Transverse colon (tissue), 4 donors: ENCODE measurements around the gene LPO. TPM values are rescaled to one million over a fixed set of nuclear protein-coding genes. Genes with fewer than 3 reads are reported as not detected.

Source experiments
- DNase-seq: peaks from one replicate; pipeline ENCODE4 v3.0.0-alpha.2; 2019
- H3K27ac ChIP-seq, 4 donors: fragments of 200-600 bp; sonication (generic); 2 replicates each; pipeline ENCODE4 v1.5.1; 2016 to 2018; ENCODE audit warnings: inconsistent platforms in 4 of 4
- H3K27me3 ChIP-seq: fragments of 200-600 bp; sonication (generic); 2 replicates; pipeline ENCODE4 v1.5.1; 2017; ENCODE audit warnings: inconsistent platforms
- H3K36me3 ChIP-seq, 4 donors: fragments of 200-600 bp; sonication (generic); 2 replicates each; pipeline ENCODE4 v1.5.1; 2017 to 2019; ENCODE audit warnings: inconsistent platforms in 4 of 4
- H3K4me1 ChIP-seq, 4 donors: fragments of 200-600 bp; sonication (generic); 2 replicates each; pipeline ENCODE4 v1.5.1; 2017 to 2020; ENCODE audit warnings: inconsistent platforms in 4 of 4
- H3K4me3 ChIP-seq, 4 donors: fragments of 200-600 bp; sonication (generic); 1 replicate in 1 of 4; 2 replicates in 3 of 4; pipeline versions ENCODE4 v1.5.1 to v1.6.1; 2017 to 2019; ENCODE audit warnings: inconsistent platforms in 4 of 4
- H3K9me3 ChIP-seq, 2 donors: fragments of 200-600 bp; sonication (generic); 2 replicates each; pipeline ENCODE4 v1.5.1; 2017 to 2019; ENCODE audit warnings: inconsistent platforms in 2 of 2
- EP300 ChIP-seq: sonication (generic); formaldehyde crosslinking; IDR thresholded peaks from one replicate; pipeline ENCODE4 v1.6.1; 2017; ENCODE audit warnings: antibody characterized with exemption, low read depth
- POLR2A ChIP-seq: fragments of 450-650 bp; IDR thresholded peaks from one replicate; pipeline ENCODE4 v1.6.1; 2016; ENCODE audit warnings: antibody characterized with exemption, mild to moderate bottlenecking, moderate library complexity
- POLR2AphosphoS5 ChIP-seq, 3 donors: sonication (generic); formaldehyde crosslinking; IDR thresholded peaks; one replicate each; pipeline ENCODE4 v1.6.1; 2016; ENCODE audit warnings: antibody characterized with exemption in 3 of 3
- WGBS, 2 donors: methylation state at CpG; one replicate each; pipeline ENCODE4 v1.1.5; 2018; ENCODE audit warnings: low coverage in 1 of 2; 5-methylcytosine and 5-hydroxymethylcytosine counted together
- in situ Hi-C, 4 donors: fragments of 200-750 bp; cut with MboI; loops; one replicate each; pipeline versions ENCODE4 v1.15.0 to v1.15.1; 2017; ENCODE audit warnings: low sequenced_read_pairs in 3 of 4, low pct_ligation_motif_present in 1 of 4, low pct_unique_long_range_greater_than_20kb in 1 of 4
- intact Hi-C: fragments of 100-400 bp; cut with DNase I; formaldehyde crosslinking; loops from one replicate; pipeline ENCODE4 v1.15.1; 2023; ENCODE audit warnings: low total_unique reads
- total RNA-seq, 4 donors: library from RNA; depleted of rRNA; stranded (reverse); fragments of >200 nt; gene quantifications; one replicate each; pipeline ENCODE4 v1.1.0, GENCODE V29; 2016
- TF ChIP-seq, protein P1 (sequence below), 5 experiments: fragments of 200-600 bp in 3 of 5; fragments of 450-650 bp in 2 of 5; sonication (generic) in 3 of 5; IDR thresholded peaks; 1 replicate in 2 of 5; 2 replicates in 3 of 5; pipeline ENCODE4 v1.5.1; 2016 to 2017; ENCODE audit warnings: antibody characterized with exemption in 5 of 5, inconsistent platforms in 3 of 5, mild to moderate bottlenecking in 2 of 5, moderate library complexity in 1 of 5

LPO gene
- total RNA-seq, 4 donors from 2014 or later, result not detected

GRCh38 chr17:58279736-58280479 is 41.5 kb downstream of the LPO start:
- TF ChIP-seq POLR2AphosphoS5 (IDR thresholded peaks at IDR 0.05) (no peak), POLR2A (no peak), EP300 (no peak)
- TF ChIP-seq, protein P1, sequence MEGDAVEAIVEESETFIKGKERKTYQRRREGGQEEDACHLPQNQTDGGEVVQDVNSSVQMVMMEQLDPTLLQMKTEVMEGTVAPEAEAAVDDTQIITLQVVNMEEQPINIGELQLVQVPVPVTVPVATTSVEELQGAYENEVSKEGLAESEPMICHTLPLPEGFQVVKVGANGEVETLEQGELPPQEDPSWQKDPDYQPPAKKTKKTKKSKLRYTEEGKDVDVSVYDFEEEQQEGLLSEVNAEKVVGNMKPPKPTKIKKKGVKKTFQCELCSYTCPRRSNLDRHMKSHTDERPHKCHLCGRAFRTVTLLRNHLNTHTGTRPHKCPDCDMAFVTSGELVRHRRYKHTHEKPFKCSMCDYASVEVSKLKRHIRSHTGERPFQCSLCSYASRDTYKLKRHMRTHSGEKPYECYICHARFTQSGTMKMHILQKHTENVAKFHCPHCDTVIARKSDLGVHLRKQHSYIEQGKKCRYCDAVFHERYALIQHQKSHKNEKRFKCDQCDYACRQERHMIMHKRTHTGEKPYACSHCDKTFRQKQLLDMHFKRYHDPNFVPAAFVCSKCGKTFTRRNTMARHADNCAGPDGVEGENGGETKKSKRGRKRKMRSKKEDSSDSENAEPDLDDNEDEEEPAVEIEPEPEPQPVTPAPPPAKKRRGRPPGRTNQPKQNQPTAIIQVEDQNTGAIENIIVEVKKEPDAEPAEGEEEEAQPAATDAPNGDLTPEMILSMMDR (IDR thresholded peaks at IDR 0.05), result no peak
- Histone ChIP-seq H3K36me3 (no peaks in the 10 kb centered on the region), H3K27me3 (peaks cover 41% of the 10 kb centered on the region), H3K4me3 (no peak overlapping the region), H3K4me1 (peaks cover 0 to 7% (median 3%) of the 10 kb centered on the region in 4 donors), H3K9me3 (no peaks in the 10 kb centered on the region), H3K27ac (no peak overlapping the region)
- no peak for DNase-seq
- WGBS, 2 donors, result 75 to 83% methylated on average over 1 to 14 of the region's 16 CpGs
- in situ Hi-C loops, result no loop called here
- intact Hi-C loops, result no loop called here

DNA sequence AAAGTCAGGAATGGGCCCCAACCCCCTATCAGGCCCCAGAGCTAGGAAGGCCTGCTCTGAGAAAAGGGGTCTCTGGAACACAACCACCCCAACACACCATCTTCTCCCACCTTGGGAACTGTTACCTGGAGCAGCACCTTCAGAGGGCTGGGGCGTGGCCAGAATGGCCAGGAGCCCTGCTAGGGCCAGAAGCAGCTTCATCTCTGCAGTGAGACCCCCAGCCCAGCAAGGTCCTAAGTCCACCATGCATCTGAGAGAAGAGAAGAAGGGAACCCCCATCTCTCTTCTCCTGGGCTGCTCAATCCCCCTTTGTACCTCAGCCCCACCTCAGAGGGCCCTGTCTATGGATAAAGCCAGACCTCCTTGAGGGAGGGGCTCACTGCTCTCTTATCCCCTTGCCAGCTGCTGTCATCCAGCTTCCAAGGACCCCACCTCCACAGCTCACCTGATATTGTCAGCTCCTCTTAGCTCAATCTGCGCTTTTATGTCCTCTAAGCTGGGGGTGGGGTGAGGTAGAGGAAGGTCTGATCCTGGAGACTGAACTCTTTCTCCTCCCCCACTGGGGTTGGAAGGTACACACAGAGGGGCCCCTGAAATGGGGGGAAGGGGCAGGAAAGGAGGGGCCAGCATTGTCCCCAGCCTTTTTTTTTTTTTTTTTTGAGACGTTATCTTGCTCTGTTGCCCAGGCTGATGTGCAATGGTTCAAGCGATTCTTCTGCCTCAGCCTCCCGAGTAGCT is 42.3 kb downstream of the LPO start, which contains the start of gene MPO:
TSS of gene MPO (minus strand) at position 456 of the 738 bp plus-strand sequence. CDS start at position 279, 177 bp downstream.
- Histone ChIP-seq H3K36me3 (no peaks in the 10 kb centered on the region), H3K27me3 (peaks cover 41% of the 10 kb centered on the region), H3K4me1 (peaks cover 0 to 7% (median 3%) of the 10 kb centered on the region in 4 donors), H3K27ac (no peak within 1 kb of the TSS), H3K4me3 (no peak within 1 kb of the TSS), H3K9me3 (no peaks in the 10 kb centered on the region)
- WGBS, 2 donors, result 85% methylated on average over 5 of the region's 5 CpGs; no CpG with 5 or more reads in 1 of the 2 donors
- intact Hi-C loops (no loop called here), in situ Hi-C loops (no loop called here)
- no peak for TF ChIP-seq POLR2A
- TF ChIP-seq, protein P1 (IDR thresholded peaks at IDR 0.05), result no peak
- TF ChIP-seq EP300, result no peak
- TF ChIP-seq POLR2AphosphoS5 (IDR thresholded peaks at IDR 0.05), result no peak
- DNase-seq, result no peak

DNA sequence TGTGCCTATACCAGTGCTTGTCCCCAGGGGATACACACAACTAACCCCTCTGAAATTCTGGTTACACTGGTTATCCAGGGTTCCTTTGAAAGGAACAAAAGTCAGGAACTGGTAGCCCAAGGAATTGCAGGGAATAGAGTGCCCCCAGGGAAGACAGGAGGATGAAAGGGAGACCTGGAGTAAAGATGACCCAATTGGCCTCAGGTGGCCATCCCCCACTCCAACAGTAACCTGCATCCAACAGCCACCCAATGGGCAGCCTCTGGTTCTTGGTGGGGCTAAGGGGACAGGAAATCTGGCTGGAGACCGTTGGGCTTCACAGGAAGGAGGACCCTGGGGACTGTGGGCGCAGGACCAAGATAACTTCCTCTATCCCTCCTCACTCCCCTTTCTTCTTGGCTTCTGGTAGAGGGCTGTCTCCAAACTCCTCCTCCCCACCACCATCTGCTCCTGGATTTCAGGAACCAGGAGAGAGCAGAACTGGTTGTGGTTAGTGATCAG is 43.2 kb downstream of the LPO start:
- H3K27me3 ChIP-seq, result peaks cover 38% of the 10 kb centered on the region
- WGBS, 2 donors, result 37% methylated on average over 2 of the region's 2 CpGs; no CpG with 5 or more reads in 1 of the 2 donors
- in situ Hi-C loops, result no loop called here

More for the DNA sequence above, 43.2 kb downstream of the LPO start:
- Histone ChIP-seq H3K4me3 (no peak overlapping the region), H3K36me3 (no peaks in the 10 kb centered on the region), H3K27ac (no peak overlapping the region), H3K4me1 (peaks cover 0 to 7% (median 3%) of the 10 kb centered on the region in 4 donors), H3K9me3 (no peaks in the 10 kb centered on the region)
- DNase-seq, result no peak
- intact Hi-C loops, result no loop called here
- TF ChIP-seq POLR2A, result no peak
- TF ChIP-seq, protein P1 (IDR thresholded peaks at IDR 0.05), result no peak
- no peak for TF ChIP-seq EP300
- no peak for TF ChIP-seq POLR2AphosphoS5 (IDR thresholded peaks at IDR 0.05)
